Ectodermal cell (in vitro differentiated cells): ENCODE measurements around the gene ACSF3.

Experiments used
- H3K27ac ChIP-seq: 2 replicates; pipeline ENCODE4 v1.7.0; 2013; ENCODE audit warnings: mild to moderate bottlenecking, low read depth, low read length; ENCODE audit not compliant: insufficient read depth, poor library complexity, severe bottlenecking
- H3K27me3 ChIP-seq: 2 replicates; pipeline ENCODE4 v1.7.0; 2013; ENCODE audit warnings: mild to moderate bottlenecking, low read length; ENCODE audit not compliant: insufficient read depth, control insufficient read depth, poor library complexity, severe bottlenecking
- H3K36me3 ChIP-seq: one replicate; pipeline ENCODE4 v1.7.0; 2013; ENCODE audit warnings: low read length; ENCODE audit not compliant: control insufficient read depth, insufficient read depth
- H3K4me1 ChIP-seq: one replicate; pipeline ENCODE4 v1.7.0; 2013; ENCODE audit warnings: low read length; ENCODE audit not compliant: control insufficient read depth, insufficient read depth
- H3K4me3 ChIP-seq: 2 replicates; pipeline ENCODE4 v1.7.0; 2013; ENCODE audit warnings: low read depth, low read length, control low read depth; ENCODE audit not compliant: insufficient read depth
- H3K9me3 ChIP-seq: 2 replicates; pipeline ENCODE4 v1.7.0; 2013; ENCODE audit warnings: mild to moderate bottlenecking, low read length, moderate library complexity; ENCODE audit not compliant: control insufficient read depth
- WGBS, 2 experiments: methylation state at CpG; one replicate each; pipeline ENCODE4 v1.1.7; 2013; ENCODE audit warnings: missing lambda C conversion rate in 2 of 2; 5-methylcytosine and 5-hydroxymethylcytosine counted together

The ACSF3 gene

GRCh38 chr16:89169778-89170177, 76.1 kb downstream of the ACSF3 start:
- Histone ChIP-seq H3K36me3 (no peaks in the 10 kb centered on the region), H3K4me3 (no peak overlapping the region), H3K27ac (no peak overlapping the region), H3K4me1 (peaks cover 38% of the 10 kb centered on the region), H3K9me3 (no peaks in the 10 kb centered on the region), H3K27me3 (peaks cover 33% of the 10 kb centered on the region)
- 88 to 91% methylated on average over 14 of the region's 14 CpGs for WGBS, 2 experiments

GRCh38 chr16:89170346-89171215, 76.9 kb downstream of the ACSF3 start:
- 28 to 29% methylated on average over 34 of the region's 34 CpGs for WGBS, 2 experiments

GRCh38 chr16:89171216-89172170, 77.8 kb downstream of the ACSF3 start, which contains the start of gene CDH15:
TSS of gene CDH15 (plus strand) at chr16:89171748. CDS start at chr16:89171832, 84 bp downstream.
- Histone ChIP-seq H3K4me1 (peaks cover 36% of the 10 kb centered on the region), H3K4me3 (peak within 1 kb of the TSS; percentile 22), H3K36me3 (no peaks in the 10 kb centered on the region), H3K27ac (no peak within 1 kb of the TSS), H3K9me3 (no peaks in the 10 kb centered on the region), H3K27me3 (peaks cover 33% of the 10 kb centered on the region)
- 7% methylated on average over 68 of the region's 74 CpGs for WGBS, 2 experiments

More at GRCh38 chr16:89170346-89171215, 76.9 kb downstream of the ACSF3 start:
- no peaks in the 10 kb centered on the region for H3K36me3 ChIP-seq
- H3K4me3 ChIP-seq: no peak overlapping the region
- H3K4me1 ChIP-seq: peaks cover 37% of the 10 kb centered on the region
- no peaks in the 10 kb centered on the region for H3K9me3 ChIP-seq
- peaks cover 33% of the 10 kb centered on the region for H3K27me3 ChIP-seq
- no peak overlapping the region for H3K27ac ChIP-seq

- WGBS, 2 experiments: 79 to 83% methylated on average over 11 of the region's 11 CpGs
- Histone ChIP-seq H3K27me3 (peaks cover 33% of the 10 kb centered on the region), H3K4me3 (no peak overlapping the region), H3K27ac (no peak overlapping the region), H3K4me1 (peaks cover 34% of the 10 kb centered on the region), H3K36me3 (no peaks in the 10 kb centered on the region), H3K9me3 (no peaks in the 10 kb centered on the region)
Observed at GRCh38 chr16:89172171-89172527, 78.5 kb downstream of the ACSF3 start.

GRCh38 chr16:89172528-89173173, 79.0 kb downstream of the ACSF3 start:
- no peak overlapping the region for H3K27ac ChIP-seq
- no peaks in the 10 kb centered on the region for H3K36me3 ChIP-seq
- peaks cover 33% of the 10 kb centered on the region for H3K4me1 ChIP-seq
- 76 to 79% methylated on average over 13 of the region's 13 CpGs for WGBS, 2 experiments
- no peak overlapping the region for H3K4me3 ChIP-seq
- peaks cover 33% of the 10 kb centered on the region for H3K27me3 ChIP-seq
- no peaks in the 10 kb centered on the region for H3K9me3 ChIP-seq

GRCh38 chr16:89173174-89173921, 79.7 kb downstream of the ACSF3 start:
- no peak overlapping the region for H3K27ac ChIP-seq
- peaks cover 33% of the 10 kb centered on the region for H3K4me1 ChIP-seq
- H3K9me3 ChIP-seq: no peaks in the 10 kb centered on the region
- peaks cover 30% of the 10 kb centered on the region for H3K27me3 ChIP-seq
- H3K36me3 ChIP-seq: no peaks in the 10 kb centered on the region
- H3K4me3 ChIP-seq: no peak overlapping the region
- WGBS, 2 experiments: 50 to 55% methylated on average over 9 to 11 of the region's 11 CpGs

- Histone ChIP-seq H3K4me1 (peaks cover 33% of the 10 kb centered on the region), H3K9me3 (no peaks in the 10 kb centered on the region), H3K27me3 (peaks cover 26% of the 10 kb centered on the region), H3K4me3 (no peak overlapping the region), H3K36me3 (no peaks in the 10 kb centered on the region), H3K27ac (no peak overlapping the region)
- WGBS, 2 experiments: 84 to 86% methylated on average over 23 of the region's 23 CpGs
Observed at GRCh38 chr16:89174055-89174827, 80.6 kb downstream of the ACSF3 start.

- Histone ChIP-seq H3K36me3 (no peaks in the 10 kb centered on the region), H3K27me3 (peaks cover 19% of the 10 kb centered on the region), H3K27ac (no peak overlapping the region), H3K4me1 (peaks cover 33% of the 10 kb centered on the region), H3K4me3 (no peak overlapping the region), H3K9me3 (no peaks in the 10 kb centered on the region)
- WGBS, 2 experiments: 92 to 95% methylated on average over 14 of the region's 14 CpGs
Observed at GRCh38 chr16:89174877-89175276, 81.2 kb downstream of the ACSF3 start.
